Fibroblast of villous mesenchyme (primary cell): ENCODE results near the gene TSPAN17. TPM values are rescaled to one million over a fixed set of nuclear protein-coding genes. Genes with fewer than 3 reads are reported as not detected.

Experiments used
- DNase-seq: peaks from one replicate; pipeline ENCODE4 v3.0.0-alpha.2; 2010; ENCODE audit warnings: low read depth
- H3K4me3 ChIP-seq: 2 replicates; pipeline ENCODE4 v1.5.1; 2011; ENCODE audit warnings: low read depth, mild to moderate bottlenecking, low read length
- CTCF ChIP-seq: IDR thresholded peaks from 2 replicates; pipeline ENCODE4 v1.5.1; 2012; ENCODE audit warnings: low read depth, mild to moderate bottlenecking, low read length; ENCODE audit not compliant: insufficient read depth
- total RNA-seq: library from RNA; depleted of rRNA; stranded (reverse); fragments of >200 nt; gene quantifications from 2 replicates; pipeline ENCODE4 v1.2.3, GENCODE V29; 2012

TSPAN17 gene
- total RNA-seq, 1 donor = 38.0 TPM

GRCh38 chr5:176663566-176663965 lies 16.3 kb downstream of the TSPAN17 start:
- DNase-seq = no peak
- no peak overlapping the region for H3K4me3 ChIP-seq
- TF ChIP-seq CTCF = no peak

GRCh38 chr5:176664479-176664878 lies 17.2 kb downstream of the TSPAN17 start:
- no peak for TF ChIP-seq CTCF
- no peak for DNase-seq
- H3K4me3 ChIP-seq = no peak overlapping the region

- DNase-seq = no peak
- H3K4me3 ChIP-seq = no peak overlapping the region
- TF ChIP-seq CTCF = no peak
These were observed 17.6 kb downstream of the TSPAN17 start for GRCh38 chr5:176664886-176665285.

- no peak for TF ChIP-seq CTCF
- no peak overlapping the region for H3K4me3 ChIP-seq
These were observed 18.2 kb downstream of the TSPAN17 start for GRCh38 chr5:176665517-176665916.

GRCh38 chr5:176667637-176668036 lies 20.4 kb downstream of the TSPAN17 start:
- H3K4me3 ChIP-seq = no peak overlapping the region
- DNase-seq = no peak
- peak; percentile 11 for TF ChIP-seq CTCF

More at GRCh38 chr5:176665517-176665916, 18.2 kb downstream of the TSPAN17 start:
- DNase-seq = no peak

- H3K4me3 ChIP-seq = no peak overlapping the region
- no peak for TF ChIP-seq CTCF
- no peak for DNase-seq
These were observed 23.2 kb downstream of the TSPAN17 start for GRCh38 chr5:176670449-176670848.

- TF ChIP-seq CTCF = no peak
- DNase-seq = no peak
- no peak overlapping the region for H3K4me3 ChIP-seq
These were observed 24.1 kb downstream of the TSPAN17 start for GRCh38 chr5:176671399-176671798.
